GM06990 (cell line): ENCODE results near the gene ASB18.

Experiments used
- DNase-seq: peaks from one replicate; pipeline ENCODE4 v3.0.0-alpha.2; 2011; ENCODE audit not compliant: insufficient read length; ENCODE audit errors: extremely low read depth
- H3K27me3 ChIP-seq: replicated peaks from 2 replicates; pipeline ENCODE4 v1.6.0; 2011; ENCODE audit warnings: low read length; ENCODE audit not compliant: control insufficient read depth, insufficient read depth
- H3K36me3 ChIP-seq: 2 replicates; pipeline ENCODE4 v1.5.1; 2011; ENCODE audit warnings: low read length; ENCODE audit not compliant: control insufficient read depth, insufficient read depth
- H3K4me3 ChIP-seq: replicated peaks from 2 replicates; pipeline ENCODE4 v1.5.1; 2011; ENCODE audit warnings: low read depth, mild to moderate bottlenecking, control low read depth, low read length
- CTCF ChIP-seq: IDR thresholded peaks from 2 replicates; pipeline ENCODE4 v1.5.1; 2011; ENCODE audit warnings: low read length, control low read depth, mild to moderate bottlenecking, inconsistent platforms; ENCODE audit not compliant: insufficient read depth, poor library complexity, severe bottlenecking

Gene ASB18

GRCh38 chr2:236240228-236240990, 23.8 kb downstream of the ASB18 start:
- Histone ChIP-seq H3K36me3 (no peaks in the 10 kb centered on the region), H3K4me3 (no peak overlapping the region), H3K27me3 (no peaks in the 10 kb centered on the region; the same call in 1 of the 2 replicates)
- no peak for TF ChIP-seq CTCF
- no peak for DNase-seq

GRCh38 chr2:236239276-236240065, 24.7 kb downstream of the ASB18 start:
- no peak for DNase-seq
- Histone ChIP-seq H3K4me3 (no peak overlapping the region), H3K27me3 (no peaks in the 10 kb centered on the region; the same call in 1 of the 2 replicates), H3K36me3 (no peaks in the 10 kb centered on the region)
- TF ChIP-seq CTCF = no peak

GRCh38 chr2:236238751-236239150, 25.5 kb downstream of the ASB18 start:
- Histone ChIP-seq H3K4me3 (no peak overlapping the region), H3K27me3 (no peaks in the 10 kb centered on the region; the same call in 1 of the 2 replicates), H3K36me3 (no peaks in the 10 kb centered on the region)
- no peak for TF ChIP-seq CTCF
- DNase-seq = no peak

GRCh38 chr2:236237468-236238190, 26.6 kb downstream of the ASB18 start:
- DNase-seq = no peak
- Histone ChIP-seq H3K27me3 (no peaks in the 10 kb centered on the region; the same call in 1 of the 2 replicates), H3K36me3 (no peaks in the 10 kb centered on the region), H3K4me3 (no peak overlapping the region)
- TF ChIP-seq CTCF = no peak

GRCh38 chr2:236236559-236237452, 27.4 kb downstream of the ASB18 start:
- no peak for DNase-seq
- no peaks in the 10 kb centered on the region for H3K36me3 ChIP-seq
- no peak overlapping the region for H3K4me3 ChIP-seq
- no peak for TF ChIP-seq CTCF
- H3K27me3 ChIP-seq = no peaks in the 10 kb centered on the region; the same call in 1 of the 2 replicates
